ENCODE measurements around the gene SLC5A12.

SLC5A12 gene

DNA sequence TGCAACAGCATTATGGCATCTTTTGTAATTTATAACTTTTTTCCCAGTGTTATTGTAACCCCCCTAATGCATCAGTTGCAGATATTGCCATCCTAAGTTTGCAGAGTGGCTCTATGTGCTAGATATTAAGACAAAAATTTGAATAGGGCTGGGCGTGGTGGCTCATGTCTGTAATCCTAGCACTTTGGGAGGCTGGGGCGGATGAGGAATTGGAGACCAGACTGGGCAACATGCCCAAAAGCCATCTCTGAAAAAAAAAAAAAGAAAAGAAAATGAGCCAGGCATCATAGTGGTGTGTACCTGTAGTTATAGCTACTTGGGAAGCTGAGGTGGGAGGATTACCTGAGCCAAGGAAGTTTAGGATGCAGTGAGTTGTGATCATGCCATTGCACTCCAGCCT is 99.7 kb downstream of the SLC5A12 start:
- Histone ChIP-seq H3K27ac (ENCODE audit: insufficient read depth, low read length, poor library complexity, severe bottlenecking) (no peak overlapping the region), H3K36me3 (ENCODE audit: control insufficient read depth, insufficient read depth, low read length) (no peaks in the 10 kb centered on the region), H3K9me3 (ENCODE audit: control insufficient read depth, low read length) (no peaks in the 10 kb centered on the region), H3K4me1 (ENCODE audit: control insufficient read depth, insufficient read depth, low read length, poor library complexity, severe bottlenecking) (no peaks in the 10 kb centered on the region), H3K4me3 (ENCODE audit: insufficient read depth, low read depth, low read length, poor library complexity, severe bottlenecking) (no peak overlapping the region), H3K27me3 (replicated peaks; ENCODE audit: control insufficient read depth, insufficient read depth, low read length, poor library complexity, severe bottlenecking) (no peaks in the 10 kb centered on the region)
- no peak for DNase-seq

GRCh38 chr11:26621132-26621531 is 100.7 kb downstream of the SLC5A12 start:
- H3K36me3 ChIP-seq (ENCODE audit: control insufficient read depth, insufficient read depth, low read length): no peaks in the 10 kb centered on the region
- H3K4me1 ChIP-seq (ENCODE audit: control insufficient read depth, insufficient read depth, low read length, poor library complexity, severe bottlenecking): no peaks in the 10 kb centered on the region
- DNase-seq: no peak
- no peaks in the 10 kb centered on the region for H3K9me3 ChIP-seq (ENCODE audit: control insufficient read depth, low read length)
- H3K27ac ChIP-seq (ENCODE audit: insufficient read depth, low read length, poor library complexity, severe bottlenecking): no peak overlapping the region
- H3K27me3 ChIP-seq (replicated peaks; ENCODE audit: control insufficient read depth, insufficient read depth, low read length, poor library complexity, severe bottlenecking): no peaks in the 10 kb centered on the region
- H3K4me3 ChIP-seq (ENCODE audit: insufficient read depth, low read depth, low read length, poor library complexity, severe bottlenecking): no peak overlapping the region

GRCh38 chr11:26620282-26621045 is 101.4 kb downstream of the SLC5A12 start:
- Histone ChIP-seq H3K4me3 (ENCODE audit: insufficient read depth, low read depth, low read length, poor library complexity, severe bottlenecking) (no peak overlapping the region), H3K36me3 (ENCODE audit: control insufficient read depth, insufficient read depth, low read length) (no peaks in the 10 kb centered on the region), H3K9me3 (ENCODE audit: control insufficient read depth, low read length) (no peaks in the 10 kb centered on the region), H3K27ac (ENCODE audit: insufficient read depth, low read length, poor library complexity, severe bottlenecking) (no peak overlapping the region), H3K27me3 (replicated peaks; ENCODE audit: control insufficient read depth, insufficient read depth, low read length, poor library complexity, severe bottlenecking) (no peaks in the 10 kb centered on the region), H3K4me1 (ENCODE audit: control insufficient read depth, insufficient read depth, low read length, poor library complexity, severe bottlenecking) (no peaks in the 10 kb centered on the region)
- DNase-seq: no peak

GRCh38 chr11:26618441-26618840 is 103.4 kb downstream of the SLC5A12 start:
- no peaks in the 10 kb centered on the region for H3K9me3 ChIP-seq (ENCODE audit: control insufficient read depth, low read length)
- no peak for DNase-seq
- no peaks in the 10 kb centered on the region for H3K27me3 ChIP-seq (replicated peaks; ENCODE audit: control insufficient read depth, insufficient read depth, low read length, poor library complexity, severe bottlenecking)
- H3K4me3 ChIP-seq (ENCODE audit: insufficient read depth, low read depth, low read length, poor library complexity, severe bottlenecking): no peak overlapping the region
- no peaks in the 10 kb centered on the region for H3K36me3 ChIP-seq (ENCODE audit: control insufficient read depth, insufficient read depth, low read length)
- no peaks in the 10 kb centered on the region for H3K4me1 ChIP-seq (ENCODE audit: control insufficient read depth, insufficient read depth, low read length, poor library complexity, severe bottlenecking)
- no peak overlapping the region for H3K27ac ChIP-seq (ENCODE audit: insufficient read depth, low read length, poor library complexity, severe bottlenecking)

All from effector memory CD4-positive, alpha-beta T cell (primary cell).